ENCODE results near the gene YWHAH. TPM values are rescaled to one million over a fixed set of nuclear protein-coding genes. Genes with fewer than 3 reads are reported as not detected.
"Not testable (repeated sequence)": the region's sequence is repeated elsewhere in the genome, so short reads cannot be mapped to it uniquely, and the experiment has no call there.

The YWHAH gene
- polyA plus RNA-seq, 4 donors: 98.9 to 137 (median 113) TPM

DNA sequence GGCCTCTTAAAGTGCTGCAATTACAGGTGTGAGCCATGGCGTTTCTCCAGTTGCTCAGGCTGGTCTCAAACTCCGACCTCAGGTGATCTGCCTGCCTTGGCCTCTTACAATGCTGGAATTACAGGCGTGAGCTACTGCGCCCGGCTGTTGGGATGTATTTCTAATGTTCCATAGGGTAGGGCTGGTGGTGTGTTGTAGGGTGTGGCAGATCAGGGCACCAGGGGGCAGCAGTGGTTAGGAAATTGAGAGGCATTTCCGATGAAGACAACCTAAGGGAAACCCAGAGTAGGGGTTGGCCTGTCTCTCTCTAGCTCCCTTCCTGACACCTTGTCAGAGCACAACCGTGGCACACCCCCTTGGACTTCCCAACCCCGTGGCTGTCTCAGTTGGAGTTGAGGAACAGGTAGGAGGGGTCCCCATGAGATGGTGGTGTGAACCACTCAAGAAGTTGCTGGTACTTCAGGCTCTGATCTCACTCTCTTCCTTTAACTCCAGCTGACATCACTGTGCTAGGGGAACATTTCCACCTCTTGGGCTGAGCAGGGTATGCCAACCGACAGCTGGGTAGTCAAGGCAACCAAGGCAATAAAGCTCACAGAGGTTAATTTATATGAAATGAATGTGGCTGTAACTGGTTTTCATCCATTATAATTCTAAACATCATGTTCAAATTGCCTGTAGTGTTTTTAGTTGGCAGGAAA, 33.0 kb downstream of the YWHAH start:
- peak in 2 of 4 donors; percentile 53 to 59 for DNase-seq (ENCODE audit: low read depth in 4 of 4, low spot score in 2 of 4)

DNA sequence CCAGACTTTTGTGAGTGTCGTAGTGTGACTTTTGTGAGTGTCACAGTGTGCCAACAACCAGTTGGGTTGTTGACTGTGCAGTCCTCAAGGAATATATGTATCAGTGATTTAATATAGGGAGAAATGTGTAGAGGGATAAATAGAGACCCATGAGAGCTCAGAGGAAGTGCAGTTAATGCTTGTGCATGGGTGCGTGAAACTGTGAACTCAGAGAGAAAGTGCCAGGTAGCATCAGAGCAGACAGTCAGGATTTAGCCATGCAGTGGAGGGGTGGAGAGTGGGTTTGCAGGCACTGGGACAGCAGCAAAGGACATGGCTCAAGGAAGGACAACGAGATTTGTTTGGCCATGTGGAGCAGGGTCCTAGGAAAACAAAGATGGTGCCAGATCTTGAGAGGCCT, 33.6 kb downstream of the YWHAH start:
- no peak for DNase-seq (ENCODE audit: low read depth in 4 of 4, low spot score in 2 of 4)

DNA sequence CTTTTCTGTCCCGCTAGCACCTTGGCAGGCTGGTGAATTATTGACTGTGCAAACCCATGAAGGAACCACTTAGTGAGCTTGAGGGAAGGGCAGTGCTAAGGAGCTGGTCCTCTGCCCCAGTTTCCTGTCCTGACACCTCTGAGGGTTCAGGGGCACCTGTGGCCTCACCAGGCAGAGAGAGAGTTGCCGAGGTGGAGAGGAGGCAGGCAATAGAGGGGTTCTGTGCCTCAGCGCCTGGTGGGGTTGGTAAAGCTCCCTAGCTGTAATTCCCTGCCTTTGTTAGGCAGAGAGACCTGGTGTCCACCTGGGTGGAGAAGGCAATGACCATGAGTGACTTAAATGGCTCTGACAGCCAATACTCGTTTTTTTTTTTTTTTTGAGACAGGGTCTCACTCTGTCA, 36.3 kb downstream of the YWHAH start:
- no peak for DNase-seq (ENCODE audit: low read depth in 4 of 4, low spot score in 2 of 4)

DNA sequence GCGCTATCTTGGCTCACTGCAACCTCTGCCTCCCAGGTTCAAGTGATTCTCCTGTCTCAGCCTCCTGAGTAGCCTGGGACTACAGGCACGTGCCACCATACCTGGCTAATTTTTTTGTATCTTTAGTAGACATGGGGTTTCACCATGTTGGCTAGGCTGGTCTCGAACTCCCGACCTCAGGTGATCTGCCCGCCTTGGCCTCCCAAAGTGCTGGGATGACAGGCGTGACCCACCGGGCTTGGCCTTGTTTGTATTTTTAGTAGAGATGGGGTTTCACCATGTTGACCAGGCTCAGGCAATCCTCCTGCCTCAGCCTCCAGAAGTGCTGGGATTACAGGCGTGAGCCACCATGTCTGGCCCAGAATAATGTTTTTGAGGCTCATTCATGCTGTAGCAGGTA, 37.6 kb downstream of the YWHAH start:
- DNase-seq (ENCODE audit: low read depth in 4 of 4, low spot score in 2 of 4): not testable (repeated sequence)

DNA sequence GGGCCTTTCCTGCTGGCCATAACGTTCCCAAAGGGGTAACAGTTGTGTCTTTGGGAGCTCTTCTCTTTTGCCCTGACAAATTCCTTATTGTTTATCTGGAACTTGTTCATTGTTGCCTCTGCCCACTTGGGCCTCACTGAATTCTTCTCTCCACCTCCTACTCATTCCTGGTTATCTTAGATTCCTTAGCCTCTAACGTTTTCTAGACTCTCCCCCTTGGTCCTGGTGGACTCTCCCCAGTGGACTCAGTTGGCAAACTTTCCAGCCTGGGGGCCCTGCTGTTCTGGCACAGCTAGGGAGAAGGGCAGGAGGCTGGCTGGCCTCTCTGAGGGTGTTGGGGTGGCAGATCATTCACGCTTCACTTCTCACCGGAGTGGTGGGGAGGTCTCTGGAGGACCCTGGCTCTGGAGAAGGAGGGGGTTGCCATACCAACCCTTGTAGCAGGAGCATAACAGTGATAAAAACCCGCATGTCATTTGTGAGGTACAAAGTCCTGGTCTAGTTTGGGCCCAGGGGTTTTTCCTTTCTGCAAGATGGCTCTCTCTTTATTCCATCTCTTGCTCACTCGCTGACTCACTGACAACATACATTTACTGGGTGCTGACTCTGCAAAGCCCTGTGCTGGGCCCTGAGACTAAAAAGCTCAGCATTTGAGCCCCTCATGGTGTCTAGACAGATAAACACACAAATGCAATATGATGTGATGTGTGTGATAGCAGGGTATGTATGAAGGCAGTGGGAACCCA, 39.7 kb downstream of the YWHAH start:
- DNase-seq (ENCODE audit: low read depth in 4 of 4, low spot score in 2 of 4): no peak

DNA sequence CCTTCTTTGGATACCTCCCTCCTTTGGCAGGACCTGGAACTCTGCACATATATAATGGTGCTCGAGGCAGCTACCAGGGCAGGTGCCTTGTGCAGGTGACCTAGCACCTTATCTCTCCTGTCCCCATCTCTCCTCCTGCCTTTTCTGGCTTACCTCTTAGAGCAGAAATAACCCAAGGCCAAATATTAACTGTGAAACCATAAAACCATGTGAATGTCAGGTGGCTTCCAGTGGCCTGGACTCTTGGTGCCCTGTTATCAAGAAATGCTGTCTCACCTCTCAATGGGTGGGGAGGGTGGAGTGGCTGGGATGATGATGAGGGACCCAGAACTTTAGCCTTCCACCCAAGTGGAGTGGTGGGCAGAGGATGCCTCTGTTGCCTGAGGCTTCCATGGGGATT, 42.9 kb downstream of the YWHAH start:
- no peak for DNase-seq (ENCODE audit: low read depth in 4 of 4, low spot score in 2 of 4)

DNA sequence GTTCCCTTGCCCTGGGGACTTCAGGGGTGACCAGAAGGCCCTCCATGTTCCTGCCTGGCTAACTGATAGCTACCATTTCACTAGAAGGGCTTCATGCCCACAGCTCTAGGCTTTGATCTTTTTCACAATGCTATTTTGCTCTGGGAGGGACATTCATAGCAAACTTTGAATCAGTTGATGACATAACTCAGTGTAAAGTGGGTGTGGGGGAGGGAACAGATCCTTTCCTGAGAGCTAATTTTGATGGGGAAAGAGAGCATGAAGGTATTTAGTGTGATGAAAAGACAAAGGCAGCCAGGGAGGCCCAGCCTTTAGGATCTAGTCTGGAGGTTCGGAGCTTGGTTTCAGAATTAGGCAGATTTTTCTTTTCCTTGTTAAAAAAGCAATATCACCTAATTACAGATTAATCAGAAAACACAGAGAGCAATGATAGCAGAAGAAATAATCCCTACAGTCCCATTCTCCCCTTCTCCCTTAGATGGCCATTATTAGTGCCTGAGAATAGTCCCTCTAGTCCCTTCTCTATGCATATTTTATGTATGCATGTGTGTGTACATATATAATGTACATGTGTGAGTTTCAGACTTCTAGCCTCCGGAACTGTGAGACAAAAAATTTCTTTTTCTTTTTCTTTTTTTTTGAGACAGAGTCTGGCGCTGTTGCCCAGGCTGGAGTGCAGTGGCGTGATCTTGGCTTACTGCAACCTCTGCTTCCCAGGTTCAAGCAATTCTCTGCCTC, 46.9 kb downstream of the YWHAH start:
- no peak for DNase-seq (ENCODE audit: low read depth in 4 of 4, low spot score in 2 of 4)

DNA sequence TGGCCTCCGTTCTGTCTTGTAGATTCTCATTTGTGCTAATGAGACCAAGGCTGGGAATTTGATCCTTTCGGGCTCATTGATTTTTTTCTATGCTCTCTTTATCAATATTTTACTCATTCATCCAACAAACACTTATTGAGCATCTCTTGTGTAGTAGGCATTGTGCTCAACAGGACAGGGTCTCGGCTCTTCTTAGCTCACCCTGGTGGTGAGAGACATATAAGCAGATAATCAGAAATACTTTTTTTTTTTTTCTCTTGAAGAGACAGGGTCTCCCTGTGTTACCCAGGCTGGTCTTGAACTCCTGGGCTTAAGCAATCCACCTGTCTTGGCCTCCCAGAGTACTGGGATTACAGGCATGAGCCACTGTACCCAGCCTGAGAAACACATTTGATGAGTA, 50.7 kb downstream of the YWHAH start:
- no peak for DNase-seq (ENCODE audit: low read depth in 4 of 4, low spot score in 2 of 4)

DNA sequence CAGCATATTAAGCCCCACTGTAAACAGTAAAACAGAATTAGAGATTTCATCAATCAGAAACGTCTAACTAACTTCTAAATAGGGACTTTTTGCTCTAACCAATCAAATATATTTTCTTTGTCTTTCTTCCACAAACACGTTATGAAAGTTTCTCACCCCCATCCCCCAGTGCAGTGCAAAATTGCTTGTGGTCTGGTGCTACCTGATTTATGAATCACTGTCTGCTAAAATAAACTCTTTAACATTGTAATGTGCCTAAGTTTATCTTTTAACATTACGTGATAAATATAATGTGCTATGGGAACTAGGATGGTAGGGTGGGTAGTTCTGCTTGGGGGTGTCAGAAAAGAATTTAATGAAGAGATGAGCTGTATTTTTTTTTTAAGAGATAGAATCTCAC, 51.5 kb downstream of the YWHAH start:
- DNase-seq (ENCODE audit: low read depth in 4 of 4, low spot score in 2 of 4): no peak

DNA sequence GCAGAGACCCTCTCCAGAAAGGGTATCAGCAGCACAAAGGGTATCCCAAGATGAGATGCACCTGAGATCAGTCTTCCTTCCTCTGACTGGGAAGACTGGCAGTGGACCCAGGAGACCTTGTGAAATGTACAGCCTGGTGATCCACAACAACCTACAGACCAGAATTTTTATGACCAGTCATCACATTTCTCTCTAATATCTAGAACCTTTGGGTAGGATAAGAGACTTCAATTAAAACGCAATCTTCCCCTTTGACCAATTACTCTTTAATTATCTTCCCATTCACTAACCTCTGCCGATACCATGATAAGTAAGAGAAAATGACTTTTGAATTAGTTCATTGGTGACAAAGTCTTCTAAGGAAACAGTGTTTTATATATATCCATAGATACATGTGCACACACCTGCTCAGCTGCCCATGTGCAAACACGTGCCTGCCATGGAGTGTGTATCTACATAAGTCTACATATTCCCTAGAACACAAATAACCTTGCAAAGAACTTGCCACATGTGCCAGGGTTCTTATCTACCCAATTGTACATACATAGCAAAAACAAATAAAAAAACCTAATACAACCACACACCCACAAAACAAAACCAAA, 54.5 kb downstream of the YWHAH start:
- DNase-seq (ENCODE audit: low read depth in 4 of 4, low spot score in 2 of 4): no peak

DNA sequence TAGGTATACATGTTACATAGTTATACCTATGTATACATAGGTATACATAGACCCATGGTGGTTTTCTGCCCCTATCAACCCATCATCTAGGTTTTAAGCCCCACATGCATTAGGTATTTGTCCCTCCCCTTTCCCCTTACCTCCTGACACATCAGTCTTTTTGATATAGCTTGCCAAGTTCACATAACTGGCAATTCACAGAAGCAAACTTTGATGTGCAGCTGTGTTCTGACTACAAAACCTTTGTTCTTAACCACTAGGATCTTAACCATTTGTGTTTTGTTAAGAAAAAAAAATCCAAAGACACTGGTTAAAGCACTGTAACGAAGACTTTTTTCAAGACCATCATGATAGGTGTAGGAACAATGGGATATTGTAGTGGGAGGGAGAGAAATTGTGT, 55.8 kb downstream of the YWHAH start:
- no peak for DNase-seq (ENCODE audit: low read depth in 4 of 4, low spot score in 2 of 4)

DNA sequence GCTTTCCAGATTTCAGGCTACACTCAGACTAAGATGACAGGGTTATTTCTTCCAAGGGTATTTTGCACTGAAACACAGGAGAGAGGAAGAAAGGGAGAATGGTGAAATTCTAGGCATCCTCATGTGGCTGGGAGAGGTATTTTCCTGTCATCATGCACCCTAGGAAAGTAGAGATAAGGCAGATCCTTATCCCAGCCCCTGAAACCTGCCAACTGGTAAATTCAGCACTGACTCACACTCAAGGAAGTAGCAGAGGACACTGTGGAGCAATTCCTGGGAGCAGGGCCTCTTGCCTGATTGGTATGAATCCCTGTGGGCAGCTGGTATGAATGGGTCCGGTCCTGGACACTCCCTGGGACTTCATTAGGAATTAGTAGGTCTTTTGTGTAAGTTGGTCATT, 61.1 kb downstream of the YWHAH start:
- no peak for DNase-seq (ENCODE audit: low read depth in 4 of 4, low spot score in 2 of 4)

Other genes starting within 250 kb of the YWHAH start
- gene PRR14L, start 194.4 kb upstream of the YWHAH start, polyA plus RNA-seq (ENCODE audit: insufficient read length in 4 of 4): 10 to 100 TPM; 21.3 to 27.5 (median 24.6) TPM
- 10 to 100 TPM; 14.5 to 18.6 (median 16.8) TPM for gene DEPDC5, start 190.5 kb upstream of the YWHAH start, polyA plus RNA-seq (ENCODE audit: insufficient read length in 4 of 4)
- 1 to 10 TPM in 1 of 4 donors, under 1 TPM in 3; 0.32 to 1.2 (median 0.44) TPM for gene SLC5A1, start 98.7 kb downstream of the YWHAH start, polyA plus RNA-seq (ENCODE audit: insufficient read length in 4 of 4)
- gene C22orf42, start 214.8 kb downstream of the YWHAH start, polyA plus RNA-seq (ENCODE audit: insufficient read length in 4 of 4): not detected

Data from left renal cortex interstitium (tissue), 4 donors.